ENCODE results near the gene TRDMT1. TPM values are rescaled to one million over a fixed set of nuclear protein-coding genes. Genes with fewer than 3 reads are reported as not detected.

Gene TRDMT1
- total and polyA plus RNA-seq, 8 donors, result 1.4 to 3.9 (median 2.9) TPM

GRCh38 chr10:17202506-17202905, 1.0 kb upstream of the TRDMT1 start:
- Histone ChIP-seq H3K36me3 (no peaks in the 10 kb centered on the region), H3K4me1 (peaks cover 0 to 8% (median 0%) of the 10 kb centered on the region in 3 donors), H3K4me3 (no peak overlapping the region), H3K9me3 (no peaks in the 10 kb centered on the region), H3K27me3 (no peaks in the 10 kb centered on the region), H3K27ac (no peak overlapping the region)
- intact Hi-C loops (cut with DNase I), result no loop called here
- WGBS, 2 donors, result 83 to 85% methylated on average over 2 of the region's 2 CpGs
- no peak for TF ChIP-seq CTCF (IDR thresholded peaks at IDR 0.05)
- DNase-seq (no peak), ATAC-seq (no peak), FAIRE-seq (no peak)

DNA sequence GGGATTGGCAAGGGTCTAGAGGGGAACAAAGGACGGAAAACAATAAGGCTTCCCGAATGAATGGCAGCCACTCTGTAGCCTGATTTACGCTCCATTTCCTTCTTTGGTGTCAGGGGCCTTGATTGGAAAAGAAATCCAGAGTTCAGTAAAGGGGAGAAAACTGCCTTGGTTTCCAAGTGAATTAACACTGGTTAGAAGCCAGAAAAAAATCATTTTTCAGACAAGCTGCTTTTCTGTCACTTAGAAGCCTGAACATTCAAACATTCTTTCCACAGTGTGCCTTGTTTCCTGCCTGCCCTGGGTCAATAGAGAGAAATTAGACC, 283 bp upstream of the TRDMT1 start:
- Histone ChIP-seq H3K4me1 (peaks cover 0 to 8% (median 0%) of the 10 kb centered on the region in 3 donors), H3K4me3 (peak overlapping the region in 3 of 4 donors; percentile 39 to 66 (median 51)), H3K27me3 (no peaks in the 10 kb centered on the region), H3K27ac (peak overlapping the region; percentile 87 to 96 (median 92)), H3K9me3 (no peaks in the 10 kb centered on the region), H3K36me3 (no peaks in the 10 kb centered on the region)
- WGBS, 2 donors, result 17 to 23% methylated on average over 3 of the region's 3 CpGs
- intact Hi-C loops (cut with DNase I), result no loop called here
- no peak for DNase-seq
- no peak for TF ChIP-seq CTCF (IDR thresholded peaks at IDR 0.05)
- no peak for ATAC-seq
- no peak for FAIRE-seq

GRCh38 chr10:17200001-17200911, 1.2 kb downstream of the TRDMT1 start:
- Histone ChIP-seq H3K27me3 (no peaks in the 10 kb centered on the region), H3K4me1 (peaks cover 0 to 8% (median 0%) of the 10 kb centered on the region in 3 donors), H3K4me3 (peak overlapping the region; percentile 39 to 66 (median 58)), H3K9me3 (no peaks in the 10 kb centered on the region), H3K36me3 (no peaks in the 10 kb centered on the region), H3K27ac (peak overlapping the region; percentile 87 to 96 (median 92))
- intact Hi-C loops (cut with DNase I), result no loop called here
- WGBS, 2 donors, result 3 to 9% methylated on average over 10 of the region's 10 CpGs
- ATAC-seq (peak in 2 of 4 donors; percentile 9 to 26), FAIRE-seq (peak; percentile 66), DNase-seq (no peak)
- no peak for TF ChIP-seq CTCF (IDR thresholded peaks at IDR 0.05)

DNA sequence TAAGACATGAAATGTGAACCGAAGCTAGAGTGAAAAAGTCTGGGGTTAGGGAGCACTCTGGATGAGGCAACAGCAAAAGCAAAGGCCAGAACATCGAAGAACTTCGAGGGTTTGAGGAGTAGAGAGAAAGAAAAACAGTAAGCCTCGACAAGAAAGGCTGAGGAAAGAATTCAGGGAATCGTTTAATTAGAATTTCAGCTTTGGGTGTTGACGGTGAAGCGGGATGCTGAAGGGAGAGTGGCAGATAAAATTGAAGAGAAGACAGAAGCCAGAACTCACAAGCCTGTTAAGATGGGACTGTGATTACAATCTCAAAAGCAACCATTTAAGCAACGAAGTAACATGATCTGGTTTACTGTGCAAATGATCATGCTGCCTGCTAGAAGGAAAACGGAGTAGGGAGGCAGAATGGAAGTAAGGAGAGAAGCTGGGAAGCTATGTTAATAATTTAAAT, 2.1 kb downstream of the TRDMT1 start:
- no peaks in the 10 kb centered on the region for H3K36me3 ChIP-seq
- no peaks in the 10 kb centered on the region for H3K27me3 ChIP-seq
- ATAC-seq (no peak), FAIRE-seq (no peak), DNase-seq (no peak)
- intact Hi-C loops (cut with DNase I), result no loop called here
- TF ChIP-seq CTCF (IDR thresholded peaks at IDR 0.05), result no peak
- H3K4me3 ChIP-seq, result no peak overlapping the region
- 43 to 59% methylated on average over 9 of the region's 9 CpGs for WGBS, 2 donors
- H3K4me1 ChIP-seq, result peaks cover 0 to 8% (median 0%) of the 10 kb centered on the region in 3 donors
- H3K9me3 ChIP-seq, result no peaks in the 10 kb centered on the region
- peak overlapping the region in 1 of 4 donors; percentile 13 for H3K27ac ChIP-seq

DNA sequence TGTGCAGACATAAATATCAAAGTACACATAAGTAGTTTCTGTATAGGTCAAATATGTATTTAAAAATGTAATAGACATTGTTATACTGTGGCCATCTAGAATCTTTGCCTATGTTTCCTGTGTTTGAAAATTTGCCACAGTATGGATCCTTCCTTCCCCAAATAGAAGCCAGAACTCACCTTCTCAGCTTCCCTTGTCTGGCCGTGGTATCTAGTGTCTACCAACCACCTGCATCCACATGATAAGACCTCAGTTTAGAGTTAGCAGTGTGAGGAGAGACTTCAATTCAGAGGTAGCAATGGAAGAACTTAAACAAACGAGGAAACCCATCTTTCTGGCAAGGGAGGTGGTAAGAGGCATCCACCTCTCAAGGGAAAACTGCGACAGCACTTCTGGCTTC, 4.9 kb downstream of the TRDMT1 start:
- H3K27ac ChIP-seq, result no peak overlapping the region
- FAIRE-seq, result no peak
- no peak for ATAC-seq

More for the DNA sequence above, 4.9 kb downstream of the TRDMT1 start:
- no peaks in the 10 kb centered on the region for H3K36me3 ChIP-seq
- intact Hi-C loops (cut with DNase I), result no loop called here
- H3K27me3 ChIP-seq, result no peaks in the 10 kb centered on the region
- H3K9me3 ChIP-seq, result no peaks in the 10 kb centered on the region
- 63 to 78% methylated on average over 3 of the region's 3 CpGs for WGBS, 2 donors
- peaks cover 0 to 4% (median 0%) of the 10 kb centered on the region in 3 donors for H3K4me1 ChIP-seq
- TF ChIP-seq CTCF (IDR thresholded peaks at IDR 0.05), result no peak
- no peak overlapping the region for H3K4me3 ChIP-seq
- no peak for DNase-seq

All from pancreas (tissue), 10 donors.